Thyroid gland (tissue), 4 donors: ENCODE data around the gene TMEM132D.

Experiments used
- POLR2A ChIP-seq, 2 donors: fragments of 450-650 bp; IDR thresholded peaks; one replicate each; pipeline ENCODE4 v1.6.1; 2017; ENCODE audit warnings: antibody characterized with exemption in 2 of 2, mild to moderate bottlenecking in 2 of 2, moderate library complexity in 1 of 2
- TF ChIP-seq, protein P1 (sequence below), 6 experiments: fragments of 200-600 bp in 3 of 6; fragments of 450-650 bp in 3 of 6; sonication (generic) in 3 of 6; IDR thresholded peaks; one replicate each; pipeline ENCODE4 v1.5.1; 2016 to 2019; ENCODE audit warnings: antibody characterized with exemption in 6 of 6, mild to moderate bottlenecking in 2 of 6, inconsistent platforms in 1 of 6, moderate library complexity in 1 of 6

- TF ChIP-seq, protein P1, sequence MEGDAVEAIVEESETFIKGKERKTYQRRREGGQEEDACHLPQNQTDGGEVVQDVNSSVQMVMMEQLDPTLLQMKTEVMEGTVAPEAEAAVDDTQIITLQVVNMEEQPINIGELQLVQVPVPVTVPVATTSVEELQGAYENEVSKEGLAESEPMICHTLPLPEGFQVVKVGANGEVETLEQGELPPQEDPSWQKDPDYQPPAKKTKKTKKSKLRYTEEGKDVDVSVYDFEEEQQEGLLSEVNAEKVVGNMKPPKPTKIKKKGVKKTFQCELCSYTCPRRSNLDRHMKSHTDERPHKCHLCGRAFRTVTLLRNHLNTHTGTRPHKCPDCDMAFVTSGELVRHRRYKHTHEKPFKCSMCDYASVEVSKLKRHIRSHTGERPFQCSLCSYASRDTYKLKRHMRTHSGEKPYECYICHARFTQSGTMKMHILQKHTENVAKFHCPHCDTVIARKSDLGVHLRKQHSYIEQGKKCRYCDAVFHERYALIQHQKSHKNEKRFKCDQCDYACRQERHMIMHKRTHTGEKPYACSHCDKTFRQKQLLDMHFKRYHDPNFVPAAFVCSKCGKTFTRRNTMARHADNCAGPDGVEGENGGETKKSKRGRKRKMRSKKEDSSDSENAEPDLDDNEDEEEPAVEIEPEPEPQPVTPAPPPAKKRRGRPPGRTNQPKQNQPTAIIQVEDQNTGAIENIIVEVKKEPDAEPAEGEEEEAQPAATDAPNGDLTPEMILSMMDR (IDR thresholded peaks at IDR 0.05): no peak
- no peak for TF ChIP-seq POLR2A (IDR thresholded peaks at IDR 0.05)
Measured at GRCh38 chr12:129269756-129270495, 633.9 kb downstream of the TMEM132D start.
